Ramos (cell line): ENCODE measurements around the gene METTL24.

Experiments used
- in situ Hi-C: fragments of 300-500 bp; cut with MboI; formaldehyde crosslinking; loops from one replicate; pipeline ENCODE4 v1.14.3; 2022; ENCODE audit warnings: low sequenced_read_pairs; ENCODE audit not compliant: unreplicated experiment

The METTL24 gene

DNA sequence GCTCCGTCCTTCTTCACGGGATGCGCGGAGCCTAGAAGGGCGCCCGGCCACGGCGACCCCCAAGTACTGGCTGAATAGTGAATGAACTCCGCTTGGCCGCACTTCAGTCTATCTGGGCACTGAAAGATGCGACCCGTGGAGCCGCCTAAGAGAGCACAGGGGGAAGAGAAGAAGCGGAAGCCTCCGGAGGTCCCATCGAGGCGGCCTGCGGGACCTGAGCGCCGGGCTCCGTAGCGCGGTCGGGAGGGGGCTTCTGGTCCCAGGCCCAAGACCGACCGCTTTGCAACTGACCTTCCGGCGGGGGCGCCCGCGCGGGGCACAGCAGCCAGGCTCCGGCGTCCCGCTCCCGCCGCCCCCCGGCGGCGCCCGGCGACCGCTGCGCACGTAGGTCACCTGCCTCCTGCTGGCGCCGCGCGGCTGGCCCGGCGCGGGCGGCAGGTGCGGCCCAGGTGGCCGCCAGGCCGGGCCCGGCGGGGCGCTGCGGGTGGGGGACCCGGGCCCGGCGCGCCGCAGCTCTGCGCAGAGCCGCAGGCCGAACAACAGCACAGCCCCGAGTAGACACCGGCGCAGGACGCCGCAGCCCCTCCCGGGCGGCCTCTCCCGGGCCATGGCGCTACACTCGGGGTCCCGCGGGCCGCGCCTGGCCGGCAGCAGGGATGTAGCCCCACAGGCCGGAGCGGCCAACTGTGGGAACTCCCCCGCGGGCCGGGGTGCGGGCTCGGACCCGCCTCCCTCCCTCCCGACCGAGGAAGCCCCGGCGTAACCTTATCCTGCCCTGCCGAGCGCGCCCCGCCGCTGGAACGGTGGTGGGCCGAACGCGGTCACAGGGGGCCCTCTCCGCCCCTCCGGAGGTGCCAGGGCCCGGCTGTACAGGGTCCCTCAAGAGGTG lies at the start of gene METTL24:
METTL24 (minus strand) TSS at position 686 of the 889 bp plus-strand sequence; CDS start at position 609, 77 bp downstream.
- in situ Hi-C loops: no loop called here

DNA sequence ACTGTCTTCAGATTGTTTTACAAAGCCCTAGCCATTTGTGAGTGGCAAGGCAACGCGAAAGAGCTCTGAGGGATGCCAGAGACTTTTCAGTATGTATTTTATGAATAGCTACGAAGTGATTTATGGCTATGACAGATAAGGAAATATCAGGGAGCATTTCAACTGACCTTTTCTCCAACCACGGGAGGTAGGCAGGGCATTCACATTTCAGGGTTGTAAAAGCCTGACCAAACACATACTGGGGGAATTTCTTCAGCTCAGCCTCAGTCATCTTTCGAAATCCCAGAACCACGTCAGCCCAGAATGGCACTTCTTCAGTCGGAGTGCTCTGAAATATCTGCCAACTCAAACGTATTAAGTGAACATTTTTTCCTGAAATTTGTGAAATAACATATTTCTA lies 46.5 kb upstream of the METTL24 start:
- in situ Hi-C loops: no loop called here

- in situ Hi-C loops: no loop called here
Measured at GRCh38 chr6:110401585-110402176, 43.5 kb upstream of the METTL24 start.

DNA sequence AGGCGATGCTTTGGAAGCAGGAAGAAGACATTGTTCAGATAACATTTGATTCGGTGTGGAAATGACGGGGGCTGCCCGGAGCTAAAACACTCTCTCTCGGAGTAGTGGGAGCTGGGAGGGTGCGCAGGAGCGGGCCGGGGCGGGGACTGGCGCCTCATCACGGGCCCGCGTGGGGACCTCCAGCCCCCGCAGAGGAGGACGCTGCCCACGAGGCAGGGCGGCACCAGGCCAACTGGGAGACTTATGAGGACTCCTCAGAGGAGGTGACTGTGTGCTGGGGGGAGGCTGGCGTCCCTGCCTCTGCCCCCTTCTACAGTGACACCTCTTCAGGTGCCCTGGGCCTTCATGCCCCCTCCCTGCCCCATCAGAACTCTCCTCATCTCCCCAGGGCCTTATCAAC lies 42.1 kb upstream of the METTL24 start:
- in situ Hi-C loops: no loop called here

GRCh38 chr6:110399219-110400071 lies 41.3 kb upstream of the METTL24 start:
- in situ Hi-C loops: loop anchor here (10.0 to 25.0 kb wide), 2 partner anchors 355 to 862 kb away; no protein-coding TSS in a partner anchor

DNA sequence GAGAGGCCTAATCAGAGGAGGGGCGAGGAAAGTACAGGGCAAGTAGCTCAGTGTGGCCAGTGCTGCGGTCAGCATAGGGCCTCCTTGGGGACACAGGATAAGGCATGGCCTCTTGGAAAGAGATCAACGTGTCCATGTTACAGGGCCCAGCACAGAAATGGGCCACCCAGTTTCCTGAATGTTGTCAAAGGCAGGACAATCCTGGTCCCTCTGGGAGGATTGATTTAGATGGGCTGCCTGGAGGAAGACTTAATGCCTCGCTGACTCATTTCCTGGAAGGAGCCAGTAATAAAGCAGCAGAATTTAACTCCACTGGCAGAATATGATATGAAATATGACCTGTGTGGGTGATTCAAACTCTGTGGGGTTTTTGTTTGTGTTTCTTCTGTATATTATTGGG lies 40.6 kb upstream of the METTL24 start:
- in situ Hi-C loops: loop anchor here (10.0 to 25.0 kb wide), 2 partner anchors 354 to 861 kb away; no protein-coding TSS in a partner anchor

DNA sequence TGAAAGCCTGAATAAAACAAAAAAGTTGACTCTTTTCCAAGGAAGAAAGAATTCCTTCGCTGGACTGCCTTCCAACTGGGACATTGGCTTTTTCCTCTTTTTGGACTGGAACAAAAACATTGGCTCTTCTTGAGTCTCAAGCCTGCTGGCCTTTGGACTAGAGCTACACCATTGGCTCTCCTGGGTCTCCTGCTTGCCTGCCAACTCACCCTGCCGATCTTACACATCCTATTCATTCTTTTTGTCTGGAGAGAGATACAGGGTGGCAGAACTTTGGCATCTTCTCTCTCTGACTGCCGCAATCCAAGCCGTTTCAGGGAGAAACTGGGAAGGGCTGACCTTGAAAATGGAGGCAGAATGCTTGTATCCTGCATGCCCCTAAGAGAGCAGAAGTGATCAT lies 37.1 kb upstream of the METTL24 start:
- in situ Hi-C loops: loop anchor here (10.0 to 25.0 kb wide), 2 partner anchors 350 to 858 kb away; no protein-coding TSS in a partner anchor

GRCh38 chr6:110394409-110394808 lies 36.3 kb upstream of the METTL24 start:
- in situ Hi-C loops: loop anchor here (10.0 to 25.0 kb wide), 2 partner anchors 350 to 857 kb away; no protein-coding TSS in a partner anchor

- in situ Hi-C loops: loop anchor here (10.0 to 25.0 kb wide), 2 partner anchors 348 to 855 kb away; no protein-coding TSS in a partner anchor
Measured at GRCh38 chr6:110392727-110393126, 34.6 kb upstream of the METTL24 start.

- in situ Hi-C loops: loop anchor here (10.0 to 25.0 kb wide), 2 partner anchors 346 to 853 kb away; no protein-coding TSS in a partner anchor
Measured at GRCh38 chr6:110390404-110390803, 32.3 kb upstream of the METTL24 start.

DNA sequence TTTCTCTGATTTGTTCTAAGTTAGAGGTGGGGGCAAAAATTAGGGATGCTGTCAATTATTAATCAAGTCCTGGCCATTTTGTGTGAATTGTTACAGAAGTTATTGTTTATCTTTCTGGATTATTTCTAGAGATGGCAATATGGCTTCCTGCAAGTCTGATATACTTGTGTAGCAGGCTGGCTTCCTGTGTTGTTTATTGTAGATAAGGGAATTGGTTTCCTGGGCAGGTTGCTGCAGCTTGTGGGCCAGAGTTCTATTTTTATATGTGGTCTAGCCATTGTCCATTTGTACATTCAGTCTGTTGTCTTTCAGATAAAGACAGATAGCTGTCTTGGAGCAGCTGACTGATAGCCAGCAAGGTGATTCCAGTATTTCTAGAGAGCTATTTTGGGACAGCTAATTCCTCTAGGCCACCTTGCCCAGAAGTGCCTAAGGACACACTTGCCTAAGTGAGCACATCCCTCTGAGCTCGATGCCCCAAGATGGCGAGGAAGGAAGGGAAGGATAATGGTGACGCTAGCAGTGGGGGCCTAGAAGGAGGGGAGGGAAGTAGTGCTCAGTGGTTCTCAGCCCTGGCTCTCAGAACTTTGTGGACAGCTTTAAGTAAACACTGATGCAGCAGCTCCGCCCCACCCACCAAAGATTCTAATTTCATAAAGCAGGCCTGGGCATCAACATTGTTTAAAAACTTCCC lies 31.7 kb upstream of the METTL24 start:
- in situ Hi-C loops: loop anchor here (10.0 to 25.0 kb wide), 3 partner anchors 345 to 853 kb away; no protein-coding TSS in a partner anchor

DNA sequence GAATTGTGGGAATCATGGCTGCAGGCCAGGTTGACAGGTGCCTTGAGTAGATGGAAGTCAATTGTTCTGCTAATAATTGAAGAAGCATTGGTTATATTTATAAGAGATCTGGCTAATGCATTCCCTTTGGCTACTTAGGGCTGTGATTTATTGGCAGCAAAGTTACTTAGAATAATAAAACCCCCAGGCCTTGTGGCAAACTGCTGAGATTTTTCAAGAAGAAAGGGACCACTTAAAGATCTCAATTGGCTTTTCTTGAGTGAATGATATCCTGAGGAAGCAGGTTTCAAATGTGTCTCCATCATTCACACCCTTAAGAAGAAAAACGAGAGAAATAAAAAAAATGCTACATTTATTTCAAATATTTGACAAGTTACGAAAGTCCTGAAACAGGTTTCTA lies 29.8 kb upstream of the METTL24 start:
- in situ Hi-C loops: loop anchor here (10.0 to 25.0 kb wide), 2 partner anchors 683 to 851 kb away; no protein-coding TSS in a partner anchor

GRCh38 chr6:110385458-110385863 lies 27.3 kb upstream of the METTL24 start:
- in situ Hi-C loops: loop anchor here (10.0 to 25.0 kb wide), 2 partner anchors 681 to 848 kb away; no protein-coding TSS in a partner anchor

GRCh38 chr6:110378552-110378951 lies 20.4 kb upstream of the METTL24 start:
- in situ Hi-C loops: loop anchor here (25.0 kb wide), 1 partner anchor 841 kb away; no protein-coding TSS in a partner anchor

DNA sequence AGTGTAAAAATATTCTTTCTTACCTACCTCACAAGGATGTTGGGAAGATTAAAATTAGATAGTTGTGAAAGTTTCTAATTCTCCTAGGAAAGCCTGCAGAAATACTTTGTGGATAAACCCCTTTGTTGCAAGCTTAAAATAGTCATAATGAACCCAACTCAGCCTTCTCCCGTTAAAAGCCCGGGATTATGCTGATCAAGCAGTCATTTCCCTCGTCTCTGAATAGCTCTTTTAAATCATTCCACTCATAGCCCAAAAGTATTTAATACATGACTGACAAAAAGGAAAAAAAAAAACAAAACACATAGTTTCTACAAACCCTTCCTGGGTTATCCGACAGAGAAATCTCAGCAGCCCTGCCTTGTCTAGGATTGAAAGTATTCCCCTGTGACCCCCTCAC lies 10.9 kb upstream of the METTL24 start:
- in situ Hi-C loops: no loop called here

GRCh38 chr6:110368284-110368683 lies 10.1 kb upstream of the METTL24 start:
- in situ Hi-C loops: no loop called here

GRCh38 chr6:110367825-110368224 lies 9.7 kb upstream of the METTL24 start:
- in situ Hi-C loops: no loop called here

DNA sequence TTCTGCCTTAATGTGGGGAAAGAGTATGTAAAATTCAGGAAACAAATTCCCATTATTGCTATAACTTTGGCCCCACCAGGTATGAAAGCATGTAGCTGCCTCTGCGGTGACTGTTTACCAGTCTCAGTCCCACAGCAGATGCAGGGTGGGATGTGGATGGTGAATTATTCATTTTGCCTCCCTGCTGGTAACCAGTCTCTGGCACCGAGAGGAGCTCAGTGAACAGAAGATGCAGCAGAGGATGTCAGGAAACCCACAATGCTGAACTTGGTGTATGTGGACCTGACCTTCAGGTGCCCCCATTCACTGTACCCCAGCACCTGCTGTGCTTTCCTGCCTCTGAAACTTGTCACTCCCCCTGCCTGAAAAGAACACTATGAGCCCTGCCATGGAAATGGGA lies 8.8 kb upstream of the METTL24 start:
- in situ Hi-C loops: no loop called here

- in situ Hi-C loops: no loop called here
Measured at GRCh38 chr6:110366256-110366655, 8.1 kb upstream of the METTL24 start.
